Peyer's patch (tissue), 4 donors: ENCODE data around the gene CFAP97D1. TPM values are rescaled to one million over a fixed set of nuclear protein-coding genes. Genes with fewer than 3 reads are reported as not detected.
"Not testable (repeated sequence)": the region's sequence is repeated elsewhere in the genome, so short reads cannot be mapped to it uniquely, and the experiment has no call there.

Source experiments
- DNase-seq, 3 donors: peaks; one replicate each; pipeline ENCODE4 v3.0.0-alpha.2; 2017 to 2019
- H3K27ac ChIP-seq, 4 donors: fragments of 200-600 bp; sonication (generic); one replicate each; pipeline ENCODE4 v1.5.1; 2016 to 2019
- H3K27me3 ChIP-seq, 2 donors: fragments of 200-600 bp; sonication (generic); one replicate each; pipeline ENCODE4 v1.5.1; 2019
- H3K36me3 ChIP-seq, 3 donors: fragments of 200-600 bp; sonication (generic); one replicate each; pipeline ENCODE4 v1.5.1; 2016 to 2019
- H3K4me1 ChIP-seq, 4 donors: fragments of 200-600 bp; sonication (generic); one replicate each; pipeline ENCODE4 v1.5.1; 2016 to 2019
- H3K4me3 ChIP-seq, 4 donors: fragments of 200-600 bp; sonication (generic); 1 replicate in 3 of 4; 2 replicates in 1 of 4; pipeline ENCODE4 v1.5.1; 2016 to 2019; ENCODE audit warnings: mild to moderate bottlenecking in 1 of 4
- H3K9me3 ChIP-seq, 4 donors: fragments of 200-600 bp; sonication (generic); one replicate each; pipeline ENCODE4 v1.5.1; 2016 to 2019; ENCODE audit warnings: mild to moderate bottlenecking in 1 of 4
- CTCF ChIP-seq, 6 experiments: fragments of 450-650 bp in 4 of 6; fragments of 200-600 bp in 2 of 6; sonication (generic) in 1 of 6; IDR thresholded peaks; one replicate each; pipeline ENCODE4 v1.5.1; 2017 to 2019; ENCODE audit warnings: antibody characterized with exemption in 6 of 6, mild to moderate bottlenecking in 3 of 6, moderate library complexity in 1 of 6
- POLR2A ChIP-seq, 2 donors: fragments of 450-650 bp; IDR thresholded peaks; one replicate each; pipeline ENCODE4 v1.5.1; 2017; ENCODE audit warnings: antibody characterized with exemption in 2 of 2, mild to moderate bottlenecking in 2 of 2, moderate library complexity in 2 of 2
- total RNA-seq, 4 donors: library from RNA; depleted of rRNA; stranded (reverse); fragments of >200 nt; gene quantifications; one replicate each; pipeline ENCODE4 v1.1.0, GENCODE V29; 2016

Gene CFAP97D1
- total RNA-seq, 4 donors from 2014 or later, result not detected

- Histone ChIP-seq H3K36me3 (no peaks in the 10 kb centered on the region), H3K4me1 (no peaks in the 10 kb centered on the region), H3K27me3 (no peaks in the 10 kb centered on the region), H3K4me3 (no peak overlapping the region), H3K27ac (no peak overlapping the region), H3K9me3 (no peaks in the 10 kb centered on the region)
- TF ChIP-seq POLR2A (IDR thresholded peaks at IDR 0.05), result no peak
- TF ChIP-seq CTCF (IDR thresholded peaks at IDR 0.05), result no peak
- no peak for DNase-seq
These were observed 8.3 kb downstream of the CFAP97D1 start for GRCh38 chr17:43788540-43788939.

- H3K27ac ChIP-seq, result no peak overlapping the region
- H3K4me1 ChIP-seq, result no peaks in the 10 kb centered on the region
- H3K4me3 ChIP-seq, result no peak overlapping the region
- H3K27me3 ChIP-seq, result no peaks in the 10 kb centered on the region
- no peaks in the 10 kb centered on the region for H3K36me3 ChIP-seq
- DNase-seq, result no peak
- no peak for TF ChIP-seq CTCF (IDR thresholded peaks at IDR 0.05)
- TF ChIP-seq POLR2A (IDR thresholded peaks at IDR 0.05), result no peak
- H3K9me3 ChIP-seq, result no peaks in the 10 kb centered on the region
These were observed 9.2 kb downstream of the CFAP97D1 start for GRCh38 chr17:43789482-43789881.

DNA sequence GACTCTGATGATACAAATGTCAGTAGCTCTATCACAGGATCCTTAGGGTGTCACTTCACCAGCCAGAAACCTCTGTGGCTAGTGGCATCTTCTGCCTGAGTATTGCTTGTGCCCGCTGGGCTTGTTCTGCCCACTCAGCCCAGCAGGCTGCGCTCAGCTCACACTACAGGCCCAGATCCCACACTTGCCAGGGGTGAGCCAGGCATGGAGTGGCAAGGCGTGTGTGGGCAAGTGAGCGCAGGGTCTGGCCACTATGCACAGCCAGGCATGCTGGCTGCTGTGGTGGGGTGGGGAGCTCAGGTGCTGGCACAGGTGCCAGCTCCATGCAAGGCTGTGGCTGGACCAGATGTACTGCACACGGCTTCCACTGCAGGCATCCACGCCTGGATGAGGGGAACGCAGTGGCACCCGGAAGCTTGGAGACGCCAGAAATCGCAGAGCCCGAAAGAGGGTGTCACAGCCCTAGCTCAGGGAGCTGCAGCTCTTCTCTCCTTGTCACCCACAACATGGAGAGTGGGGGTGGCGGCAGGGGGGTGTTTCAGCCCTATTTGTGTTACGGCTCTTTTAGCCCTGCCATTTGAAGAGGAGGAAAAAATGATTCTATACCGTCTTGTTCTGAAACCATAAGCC is 10.2 kb downstream of the CFAP97D1 start:
- Histone ChIP-seq H3K4me1 (no peaks in the 10 kb centered on the region), H3K27me3 (no peaks in the 10 kb centered on the region), H3K9me3 (no peaks in the 10 kb centered on the region), H3K27ac (no peak overlapping the region), H3K4me3 (no peak overlapping the region), H3K36me3 (no peaks in the 10 kb centered on the region)
- TF ChIP-seq CTCF (IDR thresholded peaks at IDR 0.05), result peak in 3 of 6 experiments; percentile 24 to 44 (median 43)
- TF ChIP-seq POLR2A (IDR thresholded peaks at IDR 0.05), result no peak
- DNase-seq, result no peak

DNA sequence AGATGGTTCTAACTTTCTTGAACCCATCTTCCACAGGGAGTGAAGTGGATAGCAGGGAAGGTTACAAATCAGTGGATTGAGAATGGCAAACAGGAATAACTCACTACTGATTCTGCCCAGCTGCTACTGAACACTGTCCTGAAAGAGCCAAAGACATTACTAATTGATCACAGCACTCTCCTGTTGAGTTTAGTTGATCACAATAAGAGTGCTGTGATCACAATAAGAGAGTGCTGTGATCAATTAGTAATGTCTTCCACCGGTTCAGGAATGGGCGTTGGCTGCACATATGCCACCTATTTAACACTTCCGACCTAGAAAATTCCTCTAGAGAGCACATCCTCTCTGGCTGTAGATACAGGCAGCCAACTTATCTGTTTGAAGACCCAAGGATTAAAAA is 11.4 kb downstream of the CFAP97D1 start:
- DNase-seq, result peak in 1 of 3 donors; percentile 67
- H3K4me3 ChIP-seq, result no peak overlapping the region

DNA sequence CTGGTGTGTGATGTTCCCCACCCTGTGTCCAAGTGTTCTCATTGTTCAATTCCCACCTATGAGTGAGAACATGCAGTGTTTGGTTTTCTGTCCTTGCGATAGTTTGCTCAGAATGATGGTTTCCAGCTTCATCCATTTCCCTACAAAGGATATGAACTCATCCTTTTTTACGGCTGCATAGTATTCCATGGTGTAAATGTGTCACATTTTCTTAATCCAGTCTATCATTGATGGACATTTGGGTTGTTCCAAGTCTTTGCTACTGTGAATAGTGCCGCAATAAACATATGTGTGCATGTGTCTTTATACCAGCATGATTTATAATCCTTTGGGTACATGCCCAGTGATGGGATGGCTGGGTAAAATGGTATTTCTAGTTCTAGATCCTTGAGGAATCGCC is 12.4 kb downstream of the CFAP97D1 start:
- not testable (repeated sequence) for H3K9me3 ChIP-seq, H3K27me3 ChIP-seq, H3K27ac ChIP-seq, DNase-seq, H3K4me3 ChIP-seq, H3K36me3 ChIP-seq, H3K4me1 ChIP-seq

More for the DNA sequence above, 11.4 kb downstream of the CFAP97D1 start:
- TF ChIP-seq POLR2A (IDR thresholded peaks at IDR 0.05) (no peak), CTCF (IDR thresholded peaks at IDR 0.05) (no peak)
- Histone ChIP-seq H3K9me3 (no peaks in the 10 kb centered on the region), H3K4me1 (no peaks in the 10 kb centered on the region), H3K36me3 (no peaks in the 10 kb centered on the region), H3K27me3 (no peaks in the 10 kb centered on the region), H3K27ac (no peak overlapping the region)

DNA sequence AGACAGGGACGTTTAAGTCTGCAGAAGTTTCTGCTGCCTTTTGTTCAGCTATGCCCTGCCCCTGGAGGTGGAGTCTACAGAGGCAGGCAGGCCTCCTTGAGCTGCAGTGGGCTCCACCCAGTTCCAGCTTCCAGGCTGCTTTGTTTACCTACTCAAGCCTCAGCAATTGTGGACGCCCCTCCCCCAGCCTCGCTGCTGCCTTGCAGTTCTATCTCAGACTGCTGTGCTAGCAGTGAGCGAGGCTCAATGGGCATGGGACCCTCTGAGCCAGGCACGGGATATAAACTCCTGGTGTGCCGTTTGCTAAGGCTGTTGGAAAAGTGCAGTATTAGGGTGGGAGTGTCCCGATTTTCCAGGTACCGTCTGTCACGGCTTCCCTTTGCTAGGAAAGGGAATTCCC is 17.8 kb downstream of the CFAP97D1 start:
- DNase-seq, H3K36me3 ChIP-seq, H3K9me3 ChIP-seq, H3K27me3 ChIP-seq, H3K4me3 ChIP-seq, H3K27ac ChIP-seq, H3K4me1 ChIP-seq: not testable (repeated sequence)

DNA sequence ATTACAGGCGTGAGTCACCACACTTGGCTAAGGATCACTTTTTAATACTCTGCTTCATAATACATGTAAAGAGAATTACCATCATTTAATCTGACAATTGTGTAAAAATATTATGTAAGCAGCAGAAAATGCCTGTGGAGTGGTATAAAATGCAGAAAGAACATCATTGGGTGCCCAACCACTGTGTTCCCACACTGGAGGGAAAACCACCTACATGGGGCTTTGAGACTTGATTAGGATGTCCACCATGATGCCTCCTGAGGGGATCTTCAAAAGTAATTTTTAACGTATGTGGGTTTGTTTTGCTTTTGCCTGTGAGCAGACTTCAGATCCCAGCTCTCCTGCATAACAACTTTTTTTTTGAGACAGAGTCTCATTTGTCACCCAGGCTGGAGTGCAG is 18.8 kb downstream of the CFAP97D1 start:
- no peaks in the 10 kb centered on the region for H3K4me1 ChIP-seq
- H3K9me3 ChIP-seq, result no peaks in the 10 kb centered on the region
- DNase-seq, result no peak
- no peaks in the 10 kb centered on the region for H3K27me3 ChIP-seq
- H3K36me3 ChIP-seq, result no peaks in the 10 kb centered on the region
- no peak overlapping the region for H3K4me3 ChIP-seq
- no peak for TF ChIP-seq CTCF (IDR thresholded peaks at IDR 0.05)
- no peak for TF ChIP-seq POLR2A (IDR thresholded peaks at IDR 0.05)
- H3K27ac ChIP-seq, result no peak overlapping the region
